PFSK-1 (cell line): ENCODE results near the gene PRDM16.

Experiments used
- FOXP2 ChIP-seq: optimal IDR thresholded peaks from 2 replicates; pipeline ENCODE3; 2011; ENCODE audit warnings: borderline replicate concordance, control low read depth, inconsistent platforms; ENCODE audit not compliant: insufficient read depth; ENCODE audit errors: extremely low read length, extremely low read depth
- POLR2AphosphoS5 ChIP-seq: IDR thresholded peaks from 2 replicates; pipeline ENCODE4 v1.6.1; 2012; ENCODE audit warnings: low read depth, mild to moderate bottlenecking, control low read depth, low read length, moderate library complexity
- REST ChIP-seq, 2 experiments: IDR thresholded peaks; 2 replicates each; pipeline versions ENCODE4 v1.6.1 to v1.8.0; 2011 to 2012; ENCODE audit warnings: low read depth in 2 of 2, low read length in 2 of 2, control low read depth in 1 of 2, inconsistent platforms in 1 of 2, mild to moderate bottlenecking in 1 of 2, moderate library complexity in 1 of 2; ENCODE audit not compliant: insufficient read depth in 1 of 2
- SIN3A ChIP-seq: IDR thresholded peaks from 2 replicates; pipeline ENCODE4 v1.6.1; 2012; ENCODE audit warnings: mild to moderate bottlenecking, low read length, moderate library complexity, borderline replicate concordance; ENCODE audit not compliant: insufficient read depth
- TAF1 ChIP-seq: IDR thresholded peaks from 2 replicates; pipeline ENCODE4 v1.6.1; 2012; ENCODE audit warnings: low read length, control low read depth, borderline replicate concordance; ENCODE audit not compliant: insufficient read depth

Gene PRDM16

DNA sequence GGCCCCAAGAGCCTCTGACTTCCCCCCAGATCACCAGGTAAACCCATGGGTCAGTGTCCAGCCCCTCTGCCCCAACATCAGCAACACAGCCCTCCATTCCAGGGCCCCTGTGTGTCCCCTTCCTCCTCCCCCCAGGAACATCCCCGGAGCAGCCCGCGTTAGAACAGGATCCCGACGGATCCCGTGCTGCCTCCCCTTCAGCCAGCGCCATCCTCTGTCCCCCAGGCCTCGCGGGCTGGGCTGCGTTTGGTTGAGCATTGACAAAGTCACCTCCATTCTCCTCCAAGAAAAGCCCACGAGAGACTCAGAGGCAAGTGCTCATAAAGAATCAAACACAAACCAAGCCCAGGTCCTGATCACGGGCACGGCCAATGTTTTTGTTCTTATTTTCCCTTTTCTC, 225.4 kb downstream of the PRDM16 start:
- no peak for TF ChIP-seq FOXP2

GRCh38 chr1:3295846-3296245, 226.8 kb downstream of the PRDM16 start:
- TF ChIP-seq FOXP2, result no peak
- no peak for TF ChIP-seq TAF1
- TF ChIP-seq REST (IDR thresholded peaks at IDR 0.05; ENCODE audit: insufficient read depth in 1 of 2, low read depth in 2 of 2, low read length in 2 of 2), result no peak
- no peak for TF ChIP-seq SIN3A
- no peak for TF ChIP-seq POLR2AphosphoS5

- TF ChIP-seq POLR2AphosphoS5, result no peak
- TF ChIP-seq SIN3A, result no peak
- no peak for TF ChIP-seq REST (IDR thresholded peaks at IDR 0.05; ENCODE audit: insufficient read depth in 1 of 2, low read depth in 2 of 2, low read length in 2 of 2)
- no peak for TF ChIP-seq FOXP2
- no peak for TF ChIP-seq TAF1
These were observed 227.3 kb downstream of the PRDM16 start for GRCh38 chr1:3296326-3296725.

DNA sequence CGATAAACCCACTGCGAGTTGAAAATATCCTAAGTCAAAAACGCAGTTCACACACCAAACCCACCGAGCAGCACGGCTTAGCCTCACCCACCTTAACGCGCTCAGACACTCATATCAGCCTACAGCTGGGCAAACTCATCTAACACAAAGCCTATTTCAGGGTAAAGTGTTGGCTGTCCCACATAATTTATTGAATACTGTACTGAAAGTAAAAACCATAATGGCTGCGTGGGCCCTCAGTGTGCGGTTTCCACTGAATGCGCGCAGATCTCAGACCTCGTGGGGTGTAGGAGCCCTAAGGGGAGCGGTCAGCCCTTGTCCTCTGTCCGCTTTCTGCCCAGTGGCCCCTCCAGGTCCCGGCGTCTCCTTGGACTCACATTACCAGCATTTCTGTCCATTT, 227.8 kb downstream of the PRDM16 start:
- no peak for TF ChIP-seq FOXP2
- TF ChIP-seq POLR2AphosphoS5, result no peak
- no peak for TF ChIP-seq TAF1
- no peak for TF ChIP-seq SIN3A
- no peak for TF ChIP-seq REST (IDR thresholded peaks at IDR 0.05; ENCODE audit: insufficient read depth in 1 of 2, low read depth in 2 of 2, low read length in 2 of 2)

DNA sequence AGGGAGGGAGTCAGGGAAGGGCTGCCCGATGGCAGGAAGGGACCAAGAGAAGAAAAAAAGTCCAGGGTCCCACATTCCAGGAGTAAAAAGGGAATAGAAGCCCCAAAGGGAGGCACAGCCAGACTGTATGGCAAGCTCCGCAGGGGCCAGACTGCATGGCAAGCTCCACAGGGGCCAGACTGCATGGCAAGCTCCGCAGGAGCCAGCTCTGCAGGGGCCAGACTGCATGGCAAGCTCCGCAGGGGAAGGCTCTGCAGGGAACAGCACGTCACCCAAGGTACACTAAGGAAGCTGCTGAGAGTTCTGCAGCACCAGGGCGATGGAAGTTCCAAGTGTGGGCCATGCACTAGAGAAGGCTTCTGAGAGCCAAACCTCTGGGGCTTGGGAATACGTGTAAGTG, 228.8 kb downstream of the PRDM16 start:
- TF ChIP-seq POLR2AphosphoS5, result no peak
- TF ChIP-seq FOXP2, result no peak
- no peak for TF ChIP-seq SIN3A

- no peak for TF ChIP-seq TAF1
- TF ChIP-seq REST (IDR thresholded peaks at IDR 0.05; ENCODE audit: insufficient read depth in 1 of 2, low read depth in 2 of 2, low read length in 2 of 2), result no peak
- TF ChIP-seq SIN3A, result no peak
These were observed 229.2 kb downstream of the PRDM16 start for GRCh38 chr1:3298197-3298596.
